WTC11 (cell line): ENCODE measurements around the gene RHBDD3. TPM values are rescaled to one million over a fixed set of nuclear protein-coding genes. Genes with fewer than 3 reads are reported as not detected.

Experiments
- ATAC-seq: fragments of 200-7000 bp; cut with Tn5 transposase; 2 replicates; pipeline ENCODE4 v1.10.0; 2021; ENCODE audit warnings: mild to moderate bottlenecking, moderate library complexity
- CTCF ChIA-PET: fragments of 300-600 bp; sonication (Branson Sonifier 250); formaldehyde crosslinking; loops from one replicate; lab custom pipeline; 2021; ENCODE audit warnings: antibody characterized with exemption; lab: Charles Lee
- POLR2A ChIA-PET: fragments of 350-600 bp; sonication (Branson Sonifier 250); formaldehyde crosslinking; loops from one replicate; lab custom pipeline; 2021; ENCODE audit warnings: antibody characterized with exemption; lab: Charles Lee
- DNase-seq: peaks from one replicate; pipeline ENCODE4 v3.0.0; 2021; ENCODE audit warnings: low spot score
- H3K27ac Mint-ChIP-seq: 2 replicates; pipeline ENCODE4 v1.8.0; 2021; ENCODE audit warnings: mixed read lengths
- H3K27me3 Mint-ChIP-seq: 2 replicates; pipeline ENCODE4 v1.8.0; 2021; ENCODE audit warnings: low read depth, mild to moderate bottlenecking, moderate library complexity, mixed read lengths
- H3K36me3 Mint-ChIP-seq: 2 replicates; pipeline ENCODE4 v1.8.0; 2021; ENCODE audit warnings: mixed read lengths
- H3K4me1 Mint-ChIP-seq: 2 replicates; pipeline ENCODE4 v1.8.0; 2022; ENCODE audit warnings: mixed read lengths
- H3K4me3 Mint-ChIP-seq: 2 replicates; pipeline ENCODE4 v1.8.0; 2021; ENCODE audit warnings: mild to moderate bottlenecking, moderate library complexity, mixed read lengths
- H3K9me3 Mint-ChIP-seq: 2 replicates; pipeline ENCODE4 v1.8.0; 2021; ENCODE audit warnings: mixed read lengths
- ATF1 ChIP-seq: sonication (generic); formaldehyde crosslinking; IDR thresholded peaks from 2 replicates; pipeline ENCODE4 v1.8.1; 2023; ENCODE audit warnings: mild to moderate bottlenecking, moderate library complexity, missing genetic modification reagents
- ELF4 ChIP-seq: sonication (generic); formaldehyde crosslinking; IDR thresholded peaks from 2 replicates; pipeline ENCODE4 v1.8.1; 2022; ENCODE audit warnings: low read depth, mild to moderate bottlenecking, moderate library complexity, missing genetic modification reagents
- ETV6 ChIP-seq: sonication (generic); formaldehyde crosslinking; IDR thresholded peaks from 2 replicates; pipeline ENCODE4 v1.8.1; 2022; ENCODE audit warnings: mild to moderate bottlenecking, missing genetic modification reagents
- FOXP1 ChIP-seq: sonication (generic); formaldehyde crosslinking; IDR thresholded peaks from 2 replicates; pipeline ENCODE4 v1.8.0; 2022; ENCODE audit warnings: missing genetic modification reagents, mild to moderate bottlenecking, moderate library complexity, borderline replicate concordance
- GTF2I ChIP-seq: fragments of 250-450 bp; sonication (Bioruptor Pico); conservative IDR thresholded peaks from 2 replicates; pipeline ENCODE4 v1.4.0; 2021; ENCODE audit warnings: mild to moderate bottlenecking
- HMGXB4 ChIP-seq: sonication (generic); formaldehyde crosslinking; IDR thresholded peaks from 2 replicates; pipeline ENCODE4 v1.8.1; 2023; ENCODE audit warnings: mild to moderate bottlenecking, moderate library complexity, missing genetic modification reagents
- JUN ChIP-seq: sonication (generic); formaldehyde crosslinking; IDR thresholded peaks from 2 replicates; pipeline ENCODE4 v1.8.0; 2023; ENCODE audit warnings: mild to moderate bottlenecking, missing genetic modification reagents
- KAT7 ChIP-seq: sonication (generic); formaldehyde crosslinking; IDR thresholded peaks from 2 replicates; pipeline ENCODE4 v1.8.1; 2023; ENCODE audit warnings: missing genetic modification reagents, mild to moderate bottlenecking, borderline replicate concordance
- MYBL2 ChIP-seq: sonication (generic); formaldehyde crosslinking; IDR thresholded peaks from 2 replicates; pipeline ENCODE4 v1.8.1; 2023; ENCODE audit warnings: mild to moderate bottlenecking, moderate library complexity, missing genetic modification reagents
- NFE2L1 ChIP-seq: sonication (generic); formaldehyde crosslinking; IDR thresholded peaks from 2 replicates; pipeline ENCODE4 v1.8.1; 2023; ENCODE audit warnings: missing genetic modification reagents
- NFYB ChIP-seq: sonication (generic); formaldehyde crosslinking; conservative IDR thresholded peaks from 2 replicates; pipeline ENCODE4 v1.8.0; 2022; ENCODE audit warnings: low read depth, missing genetic modification reagents
- NR3C1 ChIP-seq: sonication (generic); formaldehyde crosslinking; conservative IDR thresholded peaks from 2 replicates; pipeline ENCODE4 v1.8.1; 2023; ENCODE audit warnings: low read depth, mild to moderate bottlenecking, missing genetic modification reagents
- RORB ChIP-seq: fragments of 250-450 bp; sonication (Bioruptor Pico); IDR thresholded peaks from 2 replicates; pipeline ENCODE4 v1.9.0; 2021; ENCODE audit warnings: mild to moderate bottlenecking
- SP1 ChIP-seq: sonication (generic); formaldehyde crosslinking; conservative IDR thresholded peaks from 2 replicates; pipeline ENCODE4 v1.8.1; 2022; ENCODE audit warnings: missing genetic modification reagents
- ZNF121 ChIP-seq: sonication (generic); formaldehyde crosslinking; IDR thresholded peaks from 2 replicates; pipeline ENCODE4 v1.8.0; 2023; ENCODE audit warnings: missing genetic modification reagents
- ZNF138 ChIP-seq: sonication (generic); formaldehyde crosslinking; conservative IDR thresholded peaks from 2 replicates; pipeline ENCODE4 v1.8.1; 2022; ENCODE audit warnings: mild to moderate bottlenecking, moderate library complexity, missing genetic modification reagents
- ZNF219 ChIP-seq: sonication (generic); formaldehyde crosslinking; IDR thresholded peaks from 2 replicates; pipeline ENCODE4 v1.8.0; 2023; ENCODE audit warnings: missing genetic modification reagents, mild to moderate bottlenecking, borderline replicate concordance
- ZNF232 ChIP-seq: sonication (generic); formaldehyde crosslinking; IDR thresholded peaks from 2 replicates; pipeline ENCODE4 v1.8.0; 2022; ENCODE audit warnings: mild to moderate bottlenecking, missing genetic modification reagents
- ZNF416 ChIP-seq: fragments of 250-450 bp; sonication (Bioruptor Pico); IDR thresholded peaks from 2 replicates; pipeline ENCODE4 v1.9.0; 2021; ENCODE audit warnings: mild to moderate bottlenecking, inconsistent platforms
- ZNF425 ChIP-seq: fragments of 250-450 bp; sonication (Bioruptor Pico); conservative IDR thresholded peaks from 2 replicates; pipeline ENCODE4 v1.9.0; 2021; ENCODE audit warnings: mild to moderate bottlenecking
- total RNA-seq: library from RNA; stranded (reverse); gene quantifications from 3 replicates; pipeline ENCODE4 v1.2.3, GENCODE V29; 2021
- TF ChIP-seq, protein P1 (sequence below): sonication (generic); formaldehyde crosslinking; IDR thresholded peaks from 2 replicates; pipeline ENCODE4 v1.8.1; 2022; ENCODE audit warnings: low read depth, missing genetic modification reagents, borderline replicate concordance
- TF ChIP-seq, protein P2 (sequence below): sonication (generic); formaldehyde crosslinking; IDR thresholded peaks from 2 replicates; pipeline ENCODE4 v1.8.0; 2022; ENCODE audit warnings: mild to moderate bottlenecking, missing genetic modification reagents
- TF ChIP-seq, protein P3 (sequence below): sonication (generic); formaldehyde crosslinking; IDR thresholded peaks from 2 replicates; pipeline ENCODE4 v1.8.1; 2023; ENCODE audit warnings: mild to moderate bottlenecking, missing genetic modification reagents, moderate library complexity
- TF ChIP-seq, protein P4 (sequence below): sonication (generic); formaldehyde crosslinking; IDR thresholded peaks from 2 replicates; pipeline ENCODE4 v1.8.1; 2023; ENCODE audit warnings: mild to moderate bottlenecking, missing genetic modification reagents

Gene RHBDD3
- total RNA-seq, 1 experiment from 2014 or later: 77.9 TPM

- TF ChIP-seq NR3C1 (CRISPR knock-in tag) (no peak), JUN (no peak), ZNF121 (CRISPR knock-in tag) (no peak), SP1 (CRISPR knock-in tag) (0 out of 2 replicates have a peak, but pooled peaks have one; percentile 50), RORB (CRISPR knock-in tag) (no peak), FOXP1 (CRISPR knock-in tag) (0 out of 2 replicates have a peak, but pooled peaks have one; percentile 44), MYBL2 (CRISPR knock-in tag) (no peak), HMGXB4 (CRISPR knock-in tag) (peak; percentile 56; the same call in 1 of the 2 replicates), KAT7 (CRISPR knock-in tag) (no peak), ETV6 (CRISPR knock-in tag) (0 out of 2 replicates have a peak, but pooled peaks have one; percentile 43), ZNF219 (CRISPR knock-in tag) (no peak), GTF2I (CRISPR knock-in tag) (no peak)
- TF ChIP-seq, protein P1, sequence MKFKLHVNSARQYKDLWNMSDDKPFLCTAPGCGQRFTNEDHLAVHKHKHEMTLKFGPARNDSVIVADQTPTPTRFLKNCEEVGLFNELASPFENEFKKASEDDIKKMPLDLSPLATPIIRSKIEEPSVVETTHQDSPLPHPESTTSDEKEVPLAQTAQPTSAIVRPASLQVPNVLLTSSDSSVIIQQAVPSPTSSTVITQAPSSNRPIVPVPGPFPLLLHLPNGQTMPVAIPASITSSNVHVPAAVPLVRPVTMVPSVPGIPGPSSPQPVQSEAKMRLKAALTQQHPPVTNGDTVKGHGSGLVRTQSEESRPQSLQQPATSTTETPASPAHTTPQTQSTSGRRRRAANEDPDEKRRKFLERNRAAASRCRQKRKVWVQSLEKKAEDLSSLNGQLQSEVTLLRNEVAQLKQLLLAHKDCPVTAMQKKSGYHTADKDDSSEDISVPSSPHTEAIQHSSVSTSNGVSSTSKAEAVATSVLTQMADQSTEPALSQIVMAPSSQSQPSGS (CRISPR knock-in tag): no peak
- TF ChIP-seq, protein P2, sequence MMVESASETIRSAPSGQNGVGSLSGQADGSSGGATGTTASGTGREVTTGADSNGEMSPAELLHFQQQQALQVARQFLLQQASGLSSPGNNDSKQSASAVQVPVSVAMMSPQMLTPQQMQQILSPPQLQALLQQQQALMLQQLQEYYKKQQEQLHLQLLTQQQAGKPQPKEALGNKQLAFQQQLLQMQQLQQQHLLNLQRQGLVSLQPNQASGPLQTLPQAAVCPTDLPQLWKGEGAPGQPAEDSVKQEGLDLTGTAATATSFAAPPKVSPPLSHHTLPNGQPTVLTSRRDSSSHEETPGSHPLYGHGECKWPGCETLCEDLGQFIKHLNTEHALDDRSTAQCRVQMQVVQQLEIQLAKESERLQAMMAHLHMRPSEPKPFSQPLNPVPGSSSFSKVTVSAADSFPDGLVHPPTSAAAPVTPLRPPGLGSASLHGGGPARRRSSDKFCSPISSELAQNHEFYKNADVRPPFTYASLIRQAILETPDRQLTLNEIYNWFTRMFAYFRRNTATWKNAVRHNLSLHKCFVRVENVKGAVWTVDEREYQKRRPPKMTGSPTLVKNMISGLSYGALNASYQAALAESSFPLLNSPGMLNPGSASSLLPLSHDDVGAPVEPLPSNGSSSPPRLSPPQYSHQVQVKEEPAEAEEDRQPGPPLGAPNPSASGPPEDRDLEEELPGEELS: peak; percentile 56; the same call in 1 of the 2 replicates
- TF ChIP-seq, all 79 proteins: peak for 8
Observed at GRCh38 chr22:29306175-29306834, 38.5 kb upstream of the RHBDD3 start, which contains the start of gene GAS2L1 (continued).

DNA sequence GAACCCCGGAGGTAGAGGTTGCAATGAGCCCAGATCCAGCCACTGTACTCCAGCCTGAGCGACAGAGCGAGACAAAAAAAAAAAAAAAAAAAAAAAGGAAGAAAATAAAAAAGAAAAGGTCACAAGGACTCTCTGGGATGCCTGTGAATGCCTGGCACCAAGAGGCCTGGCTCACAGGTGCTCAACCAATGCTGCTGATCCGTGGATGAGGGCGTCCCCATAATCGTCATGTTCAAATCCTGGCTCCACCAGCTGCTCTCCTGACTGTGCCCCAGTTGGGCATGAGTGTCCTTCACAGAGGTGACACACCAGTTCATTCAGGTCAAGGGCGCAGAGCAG is 38.0 kb upstream of the RHBDD3 start:
- H3K4me1 Mint-ChIP-seq: peaks cover 21% of the 10 kb centered on the region
- CTCF ChIA-PET: interaction anchor here (1.2 to 2.0 kb wide), 7 partner anchors 9 to 152 kb away, joined by 3 to 5 read pairs (median 4); partner anchors contain the start of gene RASL10A
- H3K36me3 Mint-ChIP-seq: no peaks in the 10 kb centered on the region
- no peaks in the 10 kb centered on the region for H3K9me3 Mint-ChIP-seq
- H3K4me3 Mint-ChIP-seq: peak overlapping the region; percentile 73
- ATAC-seq (no peak), DNase-seq (no peak)
- TF ChIP-seq ZNF138 (CRISPR knock-in tag) (no peak), NFYB (CRISPR knock-in tag) (no peak), ZNF416 (no peak), ZNF232 (CRISPR knock-in tag) (no peak), NFE2L1 (CRISPR knock-in tag) (no peak), ELF4 (no peak), ZNF425 (CRISPR knock-in tag) (no peak), ATF1 (no peak)
- TF ChIP-seq, protein P3, sequence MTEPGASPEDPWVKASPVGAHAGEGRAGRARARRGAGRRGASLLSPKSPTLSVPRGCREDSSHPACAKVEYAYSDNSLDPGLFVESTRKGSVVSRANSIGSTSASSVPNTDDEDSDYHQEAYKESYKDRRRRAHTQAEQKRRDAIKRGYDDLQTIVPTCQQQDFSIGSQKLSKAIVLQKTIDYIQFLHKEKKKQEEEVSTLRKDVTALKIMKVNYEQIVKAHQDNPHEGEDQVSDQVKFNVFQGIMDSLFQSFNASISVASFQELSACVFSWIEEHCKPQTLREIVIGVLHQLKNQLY (CRISPR knock-in tag): no peak
- TF ChIP-seq, protein P2: no peak
- TF ChIP-seq, protein P4, sequence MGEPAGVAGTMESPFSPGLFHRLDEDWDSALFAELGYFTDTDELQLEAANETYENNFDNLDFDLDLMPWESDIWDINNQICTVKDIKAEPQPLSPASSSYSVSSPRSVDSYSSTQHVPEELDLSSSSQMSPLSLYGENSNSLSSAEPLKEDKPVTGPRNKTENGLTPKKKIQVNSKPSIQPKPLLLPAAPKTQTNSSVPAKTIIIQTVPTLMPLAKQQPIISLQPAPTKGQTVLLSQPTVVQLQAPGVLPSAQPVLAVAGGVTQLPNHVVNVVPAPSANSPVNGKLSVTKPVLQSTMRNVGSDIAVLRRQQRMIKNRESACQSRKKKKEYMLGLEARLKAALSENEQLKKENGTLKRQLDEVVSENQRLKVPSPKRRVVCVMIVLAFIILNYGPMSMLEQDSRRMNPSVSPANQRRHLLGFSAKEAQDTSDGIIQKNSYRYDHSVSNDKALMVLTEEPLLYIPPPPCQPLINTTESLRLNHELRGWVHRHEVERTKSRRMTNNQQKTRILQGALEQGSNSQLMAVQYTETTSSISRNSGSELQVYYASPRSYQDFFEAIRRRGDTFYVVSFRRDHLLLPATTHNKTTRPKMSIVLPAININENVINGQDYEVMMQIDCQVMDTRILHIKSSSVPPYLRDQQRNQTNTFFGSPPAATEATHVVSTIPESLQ: no peak
- TF ChIP-seq, all 79 proteins: peak for 0
- Mint-ChIP-seq H3K27me3 (peaks cover 4% of the 10 kb centered on the region; the same call in 1 of the 2 replicates), H3K27ac (peak overlapping the region; percentile 92; the same call in 1 of the 2 replicates)
- POLR2A ChIA-PET: interaction anchor here (1.9 to 2.0 kb wide), 2 partner anchors 11 to 37 kb away, joined by 5 to 6 read pairs; partner anchors contain the start of gene EWSR1
